ENCODE measurements around the gene ATP2C1. TPM values are rescaled to one million over a fixed set of nuclear protein-coding genes. Genes with fewer than 3 reads are reported as not detected.

ATP2C1 gene
- total and polyA plus RNA-seq, 2 experiments from 2014 or later = 31.5 to 99.4 TPM

GRCh38 chr3:130850044-130850797 is 43.7 kb upstream of the ATP2C1 start:
- Histone ChIP-seq H3K9me3 (ENCODE audit: low read depth) (no peaks in the 10 kb centered on the region), H2AFZ (no peak overlapping the region)

DNA sequence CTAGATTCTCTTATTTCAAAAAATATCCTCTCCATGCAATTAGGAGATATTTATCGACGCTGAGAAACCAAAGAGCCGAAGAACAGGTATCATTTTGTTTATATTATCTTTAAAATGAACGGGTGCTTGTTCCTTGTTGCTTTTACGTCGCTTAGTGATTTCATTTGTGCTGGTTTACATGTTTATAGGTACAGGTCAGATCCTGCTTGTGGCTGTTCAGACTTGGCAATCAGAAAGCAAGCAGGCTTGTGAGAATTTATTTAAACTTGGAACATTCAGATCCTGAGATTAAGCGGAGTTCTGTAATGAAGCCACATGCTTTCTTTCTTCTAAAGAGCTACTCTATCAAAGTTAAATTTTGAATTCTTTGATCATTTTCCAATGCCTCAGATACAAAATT is 43.0 kb upstream of the ATP2C1 start:
- no peak for DNase-seq (ENCODE audit: low spot score)
- Histone ChIP-seq H3K4me2 (peak overlapping the region; percentile 33), H3K4me1 (ENCODE audit: insufficient read depth) (peaks cover 16% of the 10 kb centered on the region), H3K79me2 (no peaks in the 10 kb centered on the region), H4K20me1 (ENCODE audit: insufficient read depth, poor library complexity, severe bottlenecking) (no peaks in the 10 kb centered on the region), H3K36me3 (replicated peaks; ENCODE audit: insufficient read depth, low read depth) (no peaks in the 10 kb centered on the region), H3K4me3 (no peak overlapping the region), H3K9me2 (replicated peaks; ENCODE audit: insufficient read depth) (no peaks in the 10 kb centered on the region), H2AFZ (peak overlapping the region; percentile 28), H3K9me3 (ENCODE audit: low read depth) (no peaks in the 10 kb centered on the region), H3K27ac (peak overlapping the region; percentile 10), H3K27me3 (no peaks in the 10 kb centered on the region)
- 70% methylated on average over 7 of the region's 7 CpGs for WGBS (ENCODE audit: low lambda C conversion rate, missing lambda C conversion rate)
- TF ChIP-seq, protein P1, sequence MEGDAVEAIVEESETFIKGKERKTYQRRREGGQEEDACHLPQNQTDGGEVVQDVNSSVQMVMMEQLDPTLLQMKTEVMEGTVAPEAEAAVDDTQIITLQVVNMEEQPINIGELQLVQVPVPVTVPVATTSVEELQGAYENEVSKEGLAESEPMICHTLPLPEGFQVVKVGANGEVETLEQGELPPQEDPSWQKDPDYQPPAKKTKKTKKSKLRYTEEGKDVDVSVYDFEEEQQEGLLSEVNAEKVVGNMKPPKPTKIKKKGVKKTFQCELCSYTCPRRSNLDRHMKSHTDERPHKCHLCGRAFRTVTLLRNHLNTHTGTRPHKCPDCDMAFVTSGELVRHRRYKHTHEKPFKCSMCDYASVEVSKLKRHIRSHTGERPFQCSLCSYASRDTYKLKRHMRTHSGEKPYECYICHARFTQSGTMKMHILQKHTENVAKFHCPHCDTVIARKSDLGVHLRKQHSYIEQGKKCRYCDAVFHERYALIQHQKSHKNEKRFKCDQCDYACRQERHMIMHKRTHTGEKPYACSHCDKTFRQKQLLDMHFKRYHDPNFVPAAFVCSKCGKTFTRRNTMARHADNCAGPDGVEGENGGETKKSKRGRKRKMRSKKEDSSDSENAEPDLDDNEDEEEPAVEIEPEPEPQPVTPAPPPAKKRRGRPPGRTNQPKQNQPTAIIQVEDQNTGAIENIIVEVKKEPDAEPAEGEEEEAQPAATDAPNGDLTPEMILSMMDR (IDR thresholded peaks at IDR 0.05; ENCODE audit: poor library complexity) = no peak
- TF ChIP-seq EZH2phosphoT487 (IDR thresholded peaks at IDR 0.05; ENCODE audit: low read depth, severe bottlenecking, unreplicated experiment) (no peak), EZH2 (IDR thresholded peaks at IDR 0.05; ENCODE audit: borderline replicate concordance) (no peak)

More at GRCh38 chr3:130850044-130850797, 43.7 kb upstream of the ATP2C1 start:
- H3K27ac ChIP-seq = peak overlapping the region; percentile 10
- no peak overlapping the region for H3K4me3 ChIP-seq
- DNase-seq (ENCODE audit: low spot score) = peak; percentile 18
- H3K79me2 ChIP-seq = no peaks in the 10 kb centered on the region
- H3K4me1 ChIP-seq (ENCODE audit: insufficient read depth) = peaks cover 16% of the 10 kb centered on the region
- H4K20me1 ChIP-seq (ENCODE audit: insufficient read depth, poor library complexity, severe bottlenecking) = no peaks in the 10 kb centered on the region
- H3K9me2 ChIP-seq (replicated peaks; ENCODE audit: insufficient read depth) = no peaks in the 10 kb centered on the region
- TF ChIP-seq, protein P1 (IDR thresholded peaks at IDR 0.05; ENCODE audit: poor library complexity) = no peak
- TF ChIP-seq EZH2 (IDR thresholded peaks at IDR 0.05; ENCODE audit: borderline replicate concordance) (no peak), EZH2phosphoT487 (IDR thresholded peaks at IDR 0.05; ENCODE audit: low read depth, severe bottlenecking, unreplicated experiment) (no peak)
- H3K27me3 ChIP-seq = no peaks in the 10 kb centered on the region
- H3K36me3 ChIP-seq (replicated peaks; ENCODE audit: insufficient read depth, low read depth) = no peaks in the 10 kb centered on the region
- H3K4me2 ChIP-seq = peak overlapping the region; percentile 33
- 32% methylated on average over 8 of the region's 8 CpGs for WGBS (ENCODE audit: low lambda C conversion rate, missing lambda C conversion rate)

DNA sequence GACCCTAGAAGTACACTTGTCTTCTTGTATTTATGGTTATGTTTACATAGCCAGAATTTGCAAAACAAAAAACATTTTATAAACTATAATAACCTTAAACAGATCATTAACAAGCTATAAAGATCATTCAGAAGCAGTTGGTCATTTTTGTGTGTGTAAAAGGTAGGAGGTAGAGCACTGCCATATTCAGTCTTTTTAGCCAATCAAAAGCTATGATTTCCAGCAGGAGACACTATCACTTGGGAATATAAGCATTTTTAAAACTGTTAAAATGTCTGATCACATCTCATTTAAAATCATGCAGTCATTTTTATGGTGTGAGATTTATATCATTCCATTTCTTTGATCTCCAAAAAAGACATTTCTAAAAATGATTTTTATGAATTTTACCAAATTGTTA is 42.6 kb upstream of the ATP2C1 start:
- Histone ChIP-seq H3K79me2 (no peaks in the 10 kb centered on the region), H3K4me2 (peak overlapping the region; percentile 33), H3K9me3 (ENCODE audit: low read depth) (no peaks in the 10 kb centered on the region), H3K4me1 (ENCODE audit: insufficient read depth) (peaks cover 16% of the 10 kb centered on the region), H3K27ac (peak overlapping the region; percentile 10), H3K27me3 (no peaks in the 10 kb centered on the region), H2AFZ (peak overlapping the region; percentile 28), H4K20me1 (ENCODE audit: insufficient read depth, poor library complexity, severe bottlenecking) (no peaks in the 10 kb centered on the region), H3K4me3 (no peak overlapping the region), H3K9me2 (replicated peaks; ENCODE audit: insufficient read depth) (no peaks in the 10 kb centered on the region), H3K36me3 (replicated peaks; ENCODE audit: insufficient read depth, low read depth) (no peaks in the 10 kb centered on the region)
- DNase-seq (ENCODE audit: low spot score) = no peak
- no peak for TF ChIP-seq EZH2phosphoT487 (IDR thresholded peaks at IDR 0.05; ENCODE audit: low read depth, severe bottlenecking, unreplicated experiment)
- TF ChIP-seq EZH2 (IDR thresholded peaks at IDR 0.05; ENCODE audit: borderline replicate concordance) = no peak
- TF ChIP-seq, protein P1 (IDR thresholded peaks at IDR 0.05; ENCODE audit: poor library complexity) = no peak

Data from hepatocyte (in vitro differentiated cells).